Naive thymus-derived CD4-positive, alpha-beta T cell (primary cell): ENCODE data around the gene PP2D1. TPM values are rescaled to one million over a fixed set of nuclear protein-coding genes. Genes with fewer than 3 reads are reported as not detected.
A peak's percentile ranks its signal among the peaks of the same experiment; 100 is the strongest.

ENCODE experiments used
- ATAC-seq: fragments of 150-1000 bp; cut with Tn5 transposase; 2 replicates; pipeline ENCODE4 v1.10.0; 2021; ENCODE audit warnings: mild to moderate bottlenecking, moderate library complexity
- CTCF ChIA-PET: fragments of 350-600 bp; sonication (Branson Sonifier 250); formaldehyde crosslinking; loops from one replicate; lab custom pipeline; 2021; ENCODE audit warnings: antibody characterized with exemption; lab: Charles Lee
- POLR2A ChIA-PET: fragments of 350-600 bp; sonication (Branson Sonifier 250); formaldehyde crosslinking; loops from one replicate; lab custom pipeline; 2021; ENCODE audit warnings: antibody characterized with exemption, inconsistent platforms; lab: Charles Lee
- DNase-seq, 9 donors: peaks; one replicate each; pipeline versions ENCODE4 v3.0.0 to v3.0.0-alpha.2; 2020 to 2022; ENCODE audit warnings: mixed read lengths in 1 of 9
- H3K27ac ChIP-seq: one replicate; pipeline ENCODE4 v1.7.0; 2013; ENCODE audit warnings: mild to moderate bottlenecking, low read depth, low read length, moderate library complexity
- H3K27me3 ChIP-seq, 2 donors: one replicate each; pipeline ENCODE4 v1.7.0; 2013; ENCODE audit warnings: low read length in 2 of 2, mild to moderate bottlenecking in 2 of 2, moderate library complexity in 2 of 2; ENCODE audit not compliant: control insufficient read depth in 2 of 2, insufficient read depth in 2 of 2
- H3K36me3 ChIP-seq, 3 experiments: 1 replicate in 2 of 3; 2 replicates in 1 of 3; pipeline ENCODE4 v1.7.0; 2013; ENCODE audit warnings: low read length in 3 of 3, mild to moderate bottlenecking in 3 of 3, moderate library complexity in 1 of 3; ENCODE audit not compliant: insufficient read depth in 3 of 3, control insufficient read depth in 2 of 3
- H3K4me1 ChIP-seq, 2 donors: one replicate each; pipeline ENCODE4 v1.7.0; 2013; ENCODE audit warnings: low read length in 2 of 2, mild to moderate bottlenecking in 2 of 2, moderate library complexity in 1 of 2; ENCODE audit not compliant: control insufficient read depth in 2 of 2, insufficient read depth in 2 of 2
- H3K4me3 ChIP-seq: 2 replicates; pipeline ENCODE4 v1.7.0; 2013; ENCODE audit warnings: mild to moderate bottlenecking, low read length
- H3K9me3 ChIP-seq, 3 experiments: 1 replicate in 2 of 3; 2 replicates in 1 of 3; pipeline ENCODE4 v1.7.0; 2013; ENCODE audit warnings: low read length in 3 of 3; ENCODE audit not compliant: control insufficient read depth in 2 of 3
- H3K27ac Mint-ChIP-seq, 9 donors: one replicate each; pipeline ENCODE4 v1.8.0; 2020 to 2022; ENCODE audit warnings: mixed read lengths in 9 of 9, mild to moderate bottlenecking in 8 of 9, moderate library complexity in 5 of 9, inconsistent platforms in 2 of 9
- H3K27me3 Mint-ChIP-seq, 5 donors: one replicate each; pipeline ENCODE4 v1.8.0; 2021 to 2022; ENCODE audit warnings: mixed read lengths in 5 of 5, mild to moderate bottlenecking in 1 of 5
- H3K36me3 Mint-ChIP-seq, 5 donors: one replicate each; pipeline ENCODE4 v1.8.0; 2020 to 2022; ENCODE audit warnings: mixed read lengths in 5 of 5, mild to moderate bottlenecking in 3 of 5, inconsistent platforms in 1 of 5
- H3K4me1 Mint-ChIP-seq, 7 donors: one replicate each; pipeline ENCODE4 v1.8.0; 2020 to 2022; ENCODE audit warnings: mixed read lengths in 7 of 7, mild to moderate bottlenecking in 3 of 7, inconsistent platforms in 1 of 7
- H3K4me3 Mint-ChIP-seq, 10 donors: one replicate each; pipeline ENCODE4 v1.8.0; 2020 to 2022; ENCODE audit warnings: mild to moderate bottlenecking in 10 of 10, mixed read lengths in 10 of 10, moderate library complexity in 6 of 10, inconsistent platforms in 2 of 10
- H3K9me3 Mint-ChIP-seq, 11 donors: one replicate each; pipeline ENCODE4 v1.8.0; 2020 to 2022; ENCODE audit warnings: mixed read lengths in 11 of 11, mild to moderate bottlenecking in 4 of 11, inconsistent platforms in 1 of 11, moderate library complexity in 1 of 11
- intact Hi-C, 2 donors: fragments of 100-400 bp; cut with micrococcal nuclease; formaldehyde crosslinking; loops; one replicate each; pipeline ENCODE4 v1.15.1; 2023
- polyA plus RNA-seq, 2 donors: library from polyadenylated mRNA; unstranded; fragments of 300-500 nt; fragmentation: Illumina TruSeq; gene quantifications; one replicate each; pipeline ENCODE4 v1.2.3, GENCODE V29; 2021
- total RNA-seq, 6 experiments: library from RNA in 5 of 6; stranded (reverse) in 5 of 6; gene quantifications; 1 replicate in 5 of 6; 2 replicates in 1 of 6; pipeline ENCODE4 v1.2.3 and lab custom pipeline; 2021 to 2026

The PP2D1 gene
- total RNA-seq (not detected), polyA plus RNA-seq (under 1 TPM; 0.29 to 0.60 TPM), total RNA-seq (lab: John Stamatoyannopoulos, UW) (not detected)

DNA sequence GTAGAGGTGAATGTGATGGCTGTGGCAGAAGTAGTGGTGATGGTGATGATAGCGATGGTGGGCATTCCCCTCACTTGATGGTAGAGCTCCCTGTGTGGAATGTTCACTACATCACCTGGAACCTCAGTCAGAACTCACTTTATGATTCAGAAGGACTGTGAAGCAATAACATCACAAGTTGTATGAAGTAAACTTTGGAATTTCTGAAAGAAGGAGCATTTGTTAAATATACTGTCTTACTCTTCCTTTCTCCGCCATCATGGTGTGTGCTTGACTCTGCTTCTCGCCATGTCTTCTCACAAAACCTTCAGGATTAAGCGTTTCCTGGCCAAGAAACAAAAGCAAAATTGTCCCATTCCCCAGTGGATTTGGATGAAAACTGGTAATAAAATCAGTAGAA lies at the start of gene PP2D1:
PP2D1 (minus strand) TSS at position 101 of the 400 bp plus-strand sequence. CDS start 192 bp downstream, outside the sequence.
- H3K36me3 Mint-ChIP-seq, result no peaks in the 10 kb centered on the region
- intact Hi-C loops, result no loop called here
- no peak for DNase-seq
- no peak within 1 kb of the TSS for H3K4me3 Mint-ChIP-seq
- CTCF ChIA-PET, result no interaction called here
- POLR2A ChIA-PET, result no interaction called here
- H3K9me3 Mint-ChIP-seq, result no peaks in the 10 kb centered on the region
- no peaks in the 10 kb centered on the region for H3K9me3 ChIP-seq
- H3K27ac Mint-ChIP-seq, result no peak within 1 kb of the TSS
- no peak within 1 kb of the TSS for H3K4me3 ChIP-seq
- H3K4me1 Mint-ChIP-seq, result peaks cover 0 to 1% (median 0%) of the 10 kb centered on the region in 7 donors
- H3K27me3 Mint-ChIP-seq, result peaks cover 0 to 3% (median 0%) of the 10 kb centered on the region in 5 donors
- H3K27me3 ChIP-seq, result no peaks in the 10 kb centered on the region
- ATAC-seq, result no peak
- no peak within 1 kb of the TSS for H3K27ac ChIP-seq
- H3K36me3 ChIP-seq, result no peaks in the 10 kb centered on the region
- H3K4me1 ChIP-seq, result no peaks in the 10 kb centered on the region

GRCh38 chr3:20060974-20061685 lies 49.1 kb upstream of the PP2D1 start:
- H3K4me3 Mint-ChIP-seq, result peak overlapping the region in 7 of 10 donors; percentile 1 to 46 (median 21)
- no peak overlapping the region for H3K27ac ChIP-seq
- ChIA-PET CTCF (no interaction called here), POLR2A (no interaction called here)
- DNase-seq, result no peak
- no peaks in the 10 kb centered on the region for H3K27me3 ChIP-seq
- H3K27ac Mint-ChIP-seq, result peak overlapping the region in 4 of 9 donors; percentile 22 to 65 (median 43)
- peaks cover under 1 to 21% of the 10 kb centered on the region in 2 donors for H3K4me1 ChIP-seq
- H3K9me3 Mint-ChIP-seq, result peaks cover 0 to 4% (median 0%) of the 10 kb centered on the region in 11 donors
- intact Hi-C loops, result no loop called here
- H3K4me3 ChIP-seq, result no peak overlapping the region
- ATAC-seq, result peak; percentile 70
- H3K36me3 ChIP-seq, result no peaks in the 10 kb centered on the region
- H3K27me3 Mint-ChIP-seq, result no peaks in the 10 kb centered on the region
- peaks cover 32 to 59% (median 55%) of the 10 kb centered on the region in 7 donors for H3K4me1 Mint-ChIP-seq
- peaks cover 3 to 23% (median 8%) of the 10 kb centered on the region in 5 donors for H3K36me3 Mint-ChIP-seq
- no peaks in the 10 kb centered on the region for H3K9me3 ChIP-seq

DNA sequence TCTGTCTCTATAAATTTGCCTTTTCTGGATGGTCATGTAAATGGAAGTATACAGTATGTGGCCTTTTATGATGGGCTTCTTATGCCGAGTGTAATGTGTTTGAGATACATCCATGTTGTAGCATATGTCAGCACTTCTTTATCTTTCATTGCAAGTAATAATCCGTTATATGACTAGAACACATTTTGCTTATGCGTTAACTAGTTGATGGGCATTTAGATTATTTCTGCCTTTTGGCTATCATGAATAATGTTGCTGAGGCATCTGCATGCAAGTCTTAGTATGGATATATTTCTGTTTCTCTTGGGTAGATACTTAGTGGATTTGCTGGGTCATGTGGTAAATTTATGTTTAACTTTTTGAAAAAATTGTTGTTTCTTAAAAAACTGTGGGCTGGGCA lies 47.9 kb upstream of the PP2D1 start:
- no peak overlapping the region for H3K4me3 ChIP-seq
- intact Hi-C loops, result no loop called here
- Mint-ChIP-seq H3K27ac (peak overlapping the region in 3 of 9 donors; percentile 0 to 47 (median 10)), H3K9me3 (peaks cover 0 to 4% (median 0%) of the 10 kb centered on the region in 11 donors), H3K4me3 (peak overlapping the region in 3 of 10 donors; percentile 3 to 29 (median 21)), H3K36me3 (peaks cover 3 to 21% (median 8%) of the 10 kb centered on the region in 5 donors), H3K27me3 (no peaks in the 10 kb centered on the region), H3K4me1 (peaks cover 28 to 48% (median 44%) of the 10 kb centered on the region in 7 donors)
- DNase-seq, result no peak
- H3K27me3 ChIP-seq, result no peaks in the 10 kb centered on the region
- peaks cover 11 to 33% of the 10 kb centered on the region in 2 donors for H3K4me1 ChIP-seq
- no peak overlapping the region for H3K27ac ChIP-seq
- no peaks in the 10 kb centered on the region for H3K9me3 ChIP-seq
- POLR2A ChIA-PET, result no interaction called here
- ATAC-seq, result no peak
- CTCF ChIA-PET, result no interaction called here
- no peaks in the 10 kb centered on the region for H3K36me3 ChIP-seq

- DNase-seq, result no peak
- intact Hi-C loops, result no loop called here
- H3K9me3 ChIP-seq, result no peaks in the 10 kb centered on the region
- no peak overlapping the region for H3K4me3 ChIP-seq
- H3K27me3 ChIP-seq, result no peaks in the 10 kb centered on the region
- POLR2A ChIA-PET, result interaction anchor here (1.3 kb wide), 1 partner anchor 16 kb away, joined by 4 read pairs; no protein-coding TSS in a partner anchor
- peak overlapping the region in 1 of 9 donors; percentile 27 for H3K27ac Mint-ChIP-seq
- peaks cover 0 to 4% (median 0%) of the 10 kb centered on the region in 11 donors for H3K9me3 Mint-ChIP-seq
- H3K36me3 Mint-ChIP-seq, result peaks cover 3 to 16% (median 8%) of the 10 kb centered on the region in 5 donors
- H3K4me1 ChIP-seq, result peaks cover 17 to 40% of the 10 kb centered on the region in 2 donors
- H3K27me3 Mint-ChIP-seq, result no peaks in the 10 kb centered on the region
- no peak for ATAC-seq
- no peak overlapping the region for H3K27ac ChIP-seq
- no peaks in the 10 kb centered on the region for H3K36me3 ChIP-seq
- peaks cover 13 to 35% (median 30%) of the 10 kb centered on the region in 7 donors for H3K4me1 Mint-ChIP-seq
- CTCF ChIA-PET, result interaction anchor here (0.6 kb wide), 1 partner anchor 45 kb away, joined by 3 read pairs; no protein-coding TSS in a partner anchor
- H3K4me3 Mint-ChIP-seq, result no peak overlapping the region
These were observed 45.6 kb upstream of the PP2D1 start for GRCh38 chr3:20057612-20058180.

DNA sequence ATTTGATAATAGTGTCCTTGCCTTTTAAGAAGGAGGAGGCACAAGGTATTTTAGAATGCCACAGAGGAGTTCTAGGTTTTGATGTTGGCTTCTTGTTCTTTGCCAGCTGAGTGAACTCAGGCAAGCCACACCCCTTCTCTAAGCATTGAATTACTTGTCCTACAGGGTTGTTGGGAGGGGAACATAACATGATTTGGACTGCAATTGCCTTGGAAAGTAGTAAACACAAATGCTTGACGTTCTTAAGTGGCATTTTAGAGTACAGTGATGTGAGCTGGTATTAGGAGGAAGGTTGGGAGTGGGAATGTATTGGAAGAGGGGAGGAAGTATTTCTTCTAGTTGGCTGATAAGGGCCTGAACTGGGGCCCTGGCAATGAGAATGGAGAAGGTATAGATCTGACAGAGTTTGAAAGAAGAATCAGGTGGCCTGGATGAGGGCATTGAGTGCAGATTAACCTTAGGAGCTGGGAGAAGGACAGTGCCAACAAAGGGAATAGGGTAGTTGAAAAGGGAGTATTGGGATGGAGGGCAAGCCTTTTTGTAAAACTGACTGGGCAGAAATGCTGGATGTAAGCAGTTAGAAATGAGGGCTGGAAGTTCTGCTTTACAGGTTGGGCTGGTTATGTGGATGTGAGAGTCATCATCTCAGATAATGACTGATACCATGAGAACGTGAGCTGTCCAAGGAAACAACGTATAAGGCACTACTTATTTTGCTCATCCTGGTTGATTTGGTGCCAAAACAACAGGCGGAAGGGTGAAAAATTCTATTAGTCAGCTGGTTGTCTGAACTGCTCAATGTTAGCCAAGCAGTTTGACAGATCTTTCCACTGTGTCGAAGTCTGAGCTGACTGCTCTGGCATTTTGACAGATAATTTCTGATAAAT lies 44.9 kb upstream of the PP2D1 start:
- H3K27ac Mint-ChIP-seq, result no peak overlapping the region
- H3K36me3 ChIP-seq, result no peaks in the 10 kb centered on the region
- H3K4me1 Mint-ChIP-seq, result peaks cover 18 to 36% (median 33%) of the 10 kb centered on the region in 7 donors
- intact Hi-C loops, result no loop called here
- no peak for DNase-seq
- no peaks in the 10 kb centered on the region for H3K27me3 ChIP-seq
- H3K9me3 Mint-ChIP-seq, result peaks cover 0 to 4% (median 0%) of the 10 kb centered on the region in 11 donors
- H3K36me3 Mint-ChIP-seq, result peaks cover 3 to 19% (median 8%) of the 10 kb centered on the region in 5 donors
- H3K4me3 ChIP-seq, result no peak overlapping the region
- peak; percentile 20 for ATAC-seq
- H3K27me3 Mint-ChIP-seq, result no peaks in the 10 kb centered on the region
- POLR2A ChIA-PET, result interaction anchor here (1.3 kb wide), 1 partner anchor 16 kb away, joined by 4 read pairs; no protein-coding TSS in a partner anchor
- no peak overlapping the region for H3K27ac ChIP-seq
- H3K4me3 Mint-ChIP-seq, result no peak overlapping the region
- H3K4me1 ChIP-seq, result peaks cover 17 to 40% of the 10 kb centered on the region in 2 donors
- CTCF ChIA-PET, result no interaction called here
- H3K9me3 ChIP-seq, result no peaks in the 10 kb centered on the region

DNA sequence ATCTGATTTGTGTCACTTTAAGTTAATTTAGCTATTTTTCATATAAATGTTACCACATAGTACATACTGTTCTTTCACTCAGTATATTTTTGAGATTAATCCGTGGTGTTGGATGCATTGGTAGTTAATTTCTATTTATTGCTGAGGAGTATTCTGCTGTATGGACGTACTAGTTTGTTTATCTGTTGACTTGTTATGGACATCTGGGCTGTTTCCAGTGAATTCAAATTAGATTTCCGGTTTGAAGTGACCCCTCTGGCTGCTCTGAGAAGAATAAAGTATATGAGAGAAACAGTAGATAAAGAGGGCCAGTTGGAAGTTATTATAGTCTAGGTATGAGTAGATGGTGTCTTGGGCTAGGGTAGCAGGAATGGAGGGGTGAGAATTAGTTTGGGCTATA lies 43.8 kb upstream of the PP2D1 start:
- ATAC-seq (no peak), DNase-seq (no peak)
- Mint-ChIP-seq H3K27ac (no peak overlapping the region), H3K9me3 (peaks cover 0 to 4% (median 0%) of the 10 kb centered on the region in 11 donors), H3K4me1 (peaks cover 23 to 40% (median 37%) of the 10 kb centered on the region in 7 donors), H3K36me3 (peaks cover 3 to 20% (median 8%) of the 10 kb centered on the region in 5 donors), H3K4me3 (no peak overlapping the region), H3K27me3 (no peaks in the 10 kb centered on the region)
- intact Hi-C loops, result loop anchor here in 1 of 2 donors (2.0 kb wide), 1 partner anchor 15 kb away; the partner anchor contains the start of gene KAT2B
- CTCF ChIA-PET, result no interaction called here
- Histone ChIP-seq H3K36me3 (no peaks in the 10 kb centered on the region), H3K4me1 (peaks cover 24 to 42% of the 10 kb centered on the region in 2 donors), H3K9me3 (no peaks in the 10 kb centered on the region), H3K27ac (no peak overlapping the region), H3K27me3 (no peaks in the 10 kb centered on the region), H3K4me3 (no peak overlapping the region)
- POLR2A ChIA-PET, result no interaction called here
